Measurements from ENCODE around the gene SEC14L1.

DNA sequence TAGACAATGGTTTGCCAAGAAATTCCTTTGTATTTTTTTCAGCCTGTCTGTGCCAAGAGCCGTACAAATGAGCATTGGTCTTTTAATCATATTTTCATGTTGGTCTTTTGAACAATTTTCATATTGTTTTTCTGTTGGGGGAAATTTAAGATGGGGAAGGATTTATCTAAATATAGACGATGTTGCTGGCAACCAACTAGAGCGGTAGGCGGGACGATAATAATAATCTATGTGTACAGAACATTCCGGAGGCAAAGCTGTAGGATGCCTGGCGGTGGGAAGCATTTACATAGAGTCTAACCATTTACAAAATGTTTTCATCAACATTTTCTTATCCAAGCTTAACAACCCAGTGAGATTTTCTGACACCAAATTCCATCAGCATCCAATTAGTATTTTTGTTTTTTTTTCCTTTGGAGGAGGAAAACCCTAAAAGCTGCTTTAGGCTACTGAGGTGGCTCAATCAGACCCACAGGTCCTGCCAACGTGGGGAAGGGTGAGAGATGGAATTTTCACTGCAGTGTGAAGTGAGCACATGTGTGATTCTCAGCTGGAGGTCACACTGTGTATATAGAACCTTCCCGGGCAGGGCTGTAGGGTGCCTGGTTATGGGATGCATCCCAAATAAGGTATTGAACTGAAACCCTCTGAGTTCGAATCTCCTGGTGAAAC lies 11.7 kb upstream of the SEC14L1 start:
- TF ChIP-seq, protein P1, sequence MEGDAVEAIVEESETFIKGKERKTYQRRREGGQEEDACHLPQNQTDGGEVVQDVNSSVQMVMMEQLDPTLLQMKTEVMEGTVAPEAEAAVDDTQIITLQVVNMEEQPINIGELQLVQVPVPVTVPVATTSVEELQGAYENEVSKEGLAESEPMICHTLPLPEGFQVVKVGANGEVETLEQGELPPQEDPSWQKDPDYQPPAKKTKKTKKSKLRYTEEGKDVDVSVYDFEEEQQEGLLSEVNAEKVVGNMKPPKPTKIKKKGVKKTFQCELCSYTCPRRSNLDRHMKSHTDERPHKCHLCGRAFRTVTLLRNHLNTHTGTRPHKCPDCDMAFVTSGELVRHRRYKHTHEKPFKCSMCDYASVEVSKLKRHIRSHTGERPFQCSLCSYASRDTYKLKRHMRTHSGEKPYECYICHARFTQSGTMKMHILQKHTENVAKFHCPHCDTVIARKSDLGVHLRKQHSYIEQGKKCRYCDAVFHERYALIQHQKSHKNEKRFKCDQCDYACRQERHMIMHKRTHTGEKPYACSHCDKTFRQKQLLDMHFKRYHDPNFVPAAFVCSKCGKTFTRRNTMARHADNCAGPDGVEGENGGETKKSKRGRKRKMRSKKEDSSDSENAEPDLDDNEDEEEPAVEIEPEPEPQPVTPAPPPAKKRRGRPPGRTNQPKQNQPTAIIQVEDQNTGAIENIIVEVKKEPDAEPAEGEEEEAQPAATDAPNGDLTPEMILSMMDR (conservative IDR thresholded peaks at IDR 0.05), result no peak
- TF ChIP-seq ZFX (IDR thresholded peaks at IDR 0.05), result no peak

All from C4-2B (cell line).